ENCODE measurements around the gene ADPRHL1.

Gene ADPRHL1

DNA sequence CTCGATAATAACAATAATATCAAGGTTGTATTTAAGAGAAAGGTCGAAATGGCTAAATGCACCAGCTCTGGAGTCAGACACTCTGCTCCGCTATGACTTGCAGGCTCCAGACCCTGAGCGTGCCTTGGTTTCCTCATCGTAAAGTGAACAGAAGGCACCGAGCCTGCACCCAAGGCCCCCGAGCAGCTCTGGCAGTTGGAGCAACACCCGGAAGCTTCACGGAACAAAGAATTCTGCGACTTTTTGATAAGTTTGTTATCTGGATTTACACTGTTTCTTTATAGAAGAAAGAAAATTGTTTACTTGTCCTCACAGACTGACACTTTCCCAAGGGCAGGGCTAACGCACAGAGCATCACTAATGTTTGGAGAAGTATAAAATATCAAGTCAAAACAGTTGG, 93.7 kb downstream of the ADPRHL1 start:
- DNase-seq (ENCODE audit: low spot score in 2 of 2): no peak
- ATAC-seq: no peak
- H3K27ac Mint-ChIP-seq: no peak overlapping the region
- H3K4me1 Mint-ChIP-seq: no peaks in the 10 kb centered on the region
- H3K9me3 Mint-ChIP-seq: no peaks in the 10 kb centered on the region
- no peak overlapping the region for H3K4me3 Mint-ChIP-seq
- peaks cover 6% of the 10 kb centered on the region for H3K36me3 Mint-ChIP-seq

GRCh38 chr13:113358653-113359190, 94.6 kb downstream of the ADPRHL1 start:
- H3K27ac Mint-ChIP-seq: no peak overlapping the region
- ATAC-seq (no peak), DNase-seq (ENCODE audit: low spot score in 2 of 2) (no peak)
- H3K36me3 Mint-ChIP-seq: peaks cover 6% of the 10 kb centered on the region
- no peak overlapping the region for H3K4me3 Mint-ChIP-seq
- no peaks in the 10 kb centered on the region for H3K9me3 Mint-ChIP-seq
- no peaks in the 10 kb centered on the region for H3K4me1 Mint-ChIP-seq

DNA sequence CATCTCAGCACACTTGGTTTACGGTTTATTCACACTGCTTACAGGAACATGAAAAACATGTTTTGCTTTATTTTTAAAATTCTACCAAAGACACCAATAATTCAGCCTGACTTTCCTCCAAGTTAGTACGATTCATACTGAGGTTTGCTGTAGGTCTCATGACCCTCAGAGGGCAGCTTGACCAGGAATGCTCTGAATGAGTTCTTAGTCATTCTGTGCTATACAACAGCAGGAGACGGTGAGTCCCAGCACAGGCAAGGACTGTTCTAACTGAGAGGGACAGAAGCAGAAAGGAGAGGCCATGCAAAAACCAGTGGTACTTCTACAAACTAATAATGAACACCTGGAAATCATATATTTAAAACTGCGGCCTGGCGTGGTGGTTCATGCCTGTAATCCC, 95.8 kb downstream of the ADPRHL1 start:
- H3K27ac Mint-ChIP-seq: no peak overlapping the region
- no peak for DNase-seq (ENCODE audit: low spot score in 2 of 2)
- no peaks in the 10 kb centered on the region for H3K9me3 Mint-ChIP-seq
- peaks cover 2% of the 10 kb centered on the region for H3K36me3 Mint-ChIP-seq
- H3K4me3 Mint-ChIP-seq: no peak overlapping the region
- no peak for ATAC-seq
- H3K4me1 Mint-ChIP-seq: no peaks in the 10 kb centered on the region

- no peaks in the 10 kb centered on the region for H3K4me1 Mint-ChIP-seq
- no peaks in the 10 kb centered on the region for H3K9me3 Mint-ChIP-seq
- no peaks in the 10 kb centered on the region for H3K36me3 Mint-ChIP-seq
- no peak overlapping the region for H3K4me3 Mint-ChIP-seq
- H3K27ac Mint-ChIP-seq: no peak overlapping the region
- DNase-seq (ENCODE audit: low spot score in 2 of 2) (no peak), ATAC-seq (no peak)
Observed at GRCh38 chr13:113356596-113356995, 96.7 kb downstream of the ADPRHL1 start.

DNA sequence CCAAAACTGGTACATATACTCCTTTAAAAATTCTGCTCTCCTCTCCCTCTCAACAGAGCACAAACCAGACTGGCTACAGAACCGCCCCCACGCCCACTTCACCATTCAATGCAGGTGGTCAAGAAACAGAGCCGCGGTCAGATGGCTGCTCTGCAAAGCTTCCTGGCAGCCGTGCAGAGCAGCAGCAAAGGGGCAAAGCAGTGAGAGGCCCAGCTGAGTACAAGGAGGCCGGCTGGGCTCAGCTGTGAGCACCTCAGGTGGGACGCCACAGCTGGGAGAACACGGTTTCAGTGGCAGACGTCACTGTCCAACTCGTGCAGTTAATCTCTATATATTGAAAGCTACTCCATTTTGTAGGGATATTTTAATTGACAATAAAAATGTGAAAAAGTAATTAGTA, 97.7 kb downstream of the ADPRHL1 start:
- H3K27ac Mint-ChIP-seq: no peak overlapping the region
- no peaks in the 10 kb centered on the region for H3K4me1 Mint-ChIP-seq
- DNase-seq (ENCODE audit: low spot score in 2 of 2) (no peak), ATAC-seq (no peak)
- no peaks in the 10 kb centered on the region for H3K9me3 Mint-ChIP-seq
- H3K4me3 Mint-ChIP-seq: no peak overlapping the region
- H3K36me3 Mint-ChIP-seq: no peaks in the 10 kb centered on the region

- Mint-ChIP-seq H3K4me3 (no peak overlapping the region), H3K4me1 (no peaks in the 10 kb centered on the region), H3K36me3 (no peaks in the 10 kb centered on the region), H3K9me3 (no peaks in the 10 kb centered on the region), H3K27ac (no peak overlapping the region)
- ATAC-seq (no peak), DNase-seq (ENCODE audit: low spot score in 2 of 2) (no peak)
Observed at GRCh38 chr13:113354831-113355610, 98.3 kb downstream of the ADPRHL1 start.

- no peak for DNase-seq (ENCODE audit: low spot score in 2 of 2)
- H3K27ac Mint-ChIP-seq: no peak overlapping the region
- H3K4me1 Mint-ChIP-seq: no peaks in the 10 kb centered on the region
- H3K36me3 Mint-ChIP-seq: no peaks in the 10 kb centered on the region
- H3K4me3 Mint-ChIP-seq: no peak overlapping the region
- no peak for ATAC-seq
- H3K9me3 Mint-ChIP-seq: no peaks in the 10 kb centered on the region
Observed at GRCh38 chr13:113353254-113353653, 100.0 kb downstream of the ADPRHL1 start.

GRCh38 chr13:113351514-113352026, 101.7 kb downstream of the ADPRHL1 start:
- ATAC-seq (no peak), DNase-seq (ENCODE audit: low spot score in 2 of 2) (no peak)
- H3K27ac Mint-ChIP-seq: no peak overlapping the region
- no peaks in the 10 kb centered on the region for H3K4me1 Mint-ChIP-seq
- H3K9me3 Mint-ChIP-seq: no peaks in the 10 kb centered on the region
- H3K36me3 Mint-ChIP-seq: no peaks in the 10 kb centered on the region
- no peak overlapping the region for H3K4me3 Mint-ChIP-seq

DNA sequence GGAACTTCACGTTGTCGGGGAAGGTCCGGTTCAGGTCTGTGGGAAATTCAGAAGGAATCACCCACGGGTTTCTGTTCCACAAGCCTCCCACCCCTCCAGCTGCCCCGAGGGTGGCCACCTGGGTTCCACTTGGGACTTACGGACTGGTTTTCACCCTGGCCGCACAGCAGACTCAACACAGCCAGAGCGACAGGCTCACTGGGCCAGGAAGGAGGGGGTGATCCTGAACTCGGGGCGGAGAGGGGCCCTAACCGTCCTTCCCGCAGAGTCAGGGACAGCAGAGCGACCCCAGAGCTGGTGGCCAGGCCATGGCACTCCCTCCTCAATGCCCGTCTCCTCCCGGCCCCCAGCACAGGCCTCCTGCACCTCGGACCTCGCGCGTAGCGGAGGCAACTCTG, 102.4 kb downstream of the ADPRHL1 start:
- DNase-seq (ENCODE audit: low spot score in 2 of 2): no peak
- H3K4me1 Mint-ChIP-seq: no peaks in the 10 kb centered on the region
- no peak for ATAC-seq
- no peak overlapping the region for H3K4me3 Mint-ChIP-seq
- no peaks in the 10 kb centered on the region for H3K9me3 Mint-ChIP-seq
- no peaks in the 10 kb centered on the region for H3K36me3 Mint-ChIP-seq
- H3K27ac Mint-ChIP-seq: no peak overlapping the region

- Mint-ChIP-seq H3K4me1 (no peaks in the 10 kb centered on the region), H3K36me3 (no peaks in the 10 kb centered on the region), H3K27ac (no peak overlapping the region), H3K4me3 (no peak overlapping the region), H3K9me3 (no peaks in the 10 kb centered on the region)
- DNase-seq (ENCODE audit: low spot score in 2 of 2) (no peak), ATAC-seq (peak; percentile 49)
Observed at GRCh38 chr13:113350065-113350937, 103.0 kb downstream of the ADPRHL1 start.
